Right lobe of liver (tissue), 4 donors: ENCODE results near the gene CACNA1B.

ENCODE experiments used
- CTCF ChIP-seq, 4 donors: fragments of 200-600 bp in 3 of 4; fragments of 450-650 bp in 1 of 4; IDR thresholded peaks; one replicate each; pipeline versions ENCODE4 v1.5.1 to v1.8.0; 2016 to 2022; ENCODE audit warnings: antibody characterized with exemption in 4 of 4, mild to moderate bottlenecking in 2 of 4
- POLR2A ChIP-seq: fragments of 450-650 bp; IDR thresholded peaks from one replicate; pipeline ENCODE4 v1.6.1; 2017; ENCODE audit warnings: antibody characterized with exemption, mild to moderate bottlenecking
- donor health status: DM: no; HTN: no; CAD: no.
- donor health status: DM: no; HTN: no; CAD: no.
- donor health status: DM: no; HTN: yes; CAD: no.

GRCh38 chr9:138094028-138094427 is 216.4 kb downstream of the CACNA1B start:
- no peak for TF ChIP-seq CTCF (IDR thresholded peaks at IDR 0.05)
- TF ChIP-seq POLR2A, result no peak
